Measurements from ENCODE around the gene NOX5. TPM values are rescaled to one million over a fixed set of nuclear protein-coding genes. Genes with fewer than 3 reads are reported as not detected.

Gene NOX5
- polyA plus RNA-seq, 1 donor from 2014 or later, result not detected

DNA sequence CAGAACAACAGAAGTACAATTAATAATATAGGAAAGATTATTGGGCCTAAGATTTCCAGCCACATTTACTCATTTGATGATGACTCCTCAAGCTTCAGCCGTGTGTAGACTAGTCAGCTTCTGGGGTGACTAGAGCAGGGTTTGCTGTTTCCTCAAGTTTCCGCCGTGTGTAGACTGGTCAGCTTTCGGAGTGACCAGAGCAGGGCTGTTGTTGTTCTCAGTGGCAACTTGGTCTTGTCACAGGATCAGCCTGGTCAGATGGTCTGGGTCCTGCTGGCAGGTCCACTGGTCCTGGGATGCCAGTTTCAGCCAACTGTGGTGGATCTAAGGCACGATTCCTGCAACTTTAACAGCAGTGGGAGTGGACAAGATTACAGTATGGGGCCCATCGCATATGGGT, 21.8 kb upstream of the NOX5 start:
- Histone ChIP-seq H4K20me1 (ENCODE audit: insufficient read depth) (no peaks in the 10 kb centered on the region), H3K9me2 (ENCODE audit: insufficient read depth, low read length) (no peaks in the 10 kb centered on the region), H3K4me3 (ENCODE audit: low read length) (no peak overlapping the region), H3K9me3 (ENCODE audit: low read length) (no peaks in the 10 kb centered on the region), H2AFZ (ENCODE audit: low read depth, low read length) (no peak overlapping the region), H3K4me2 (ENCODE audit: low read length) (no peak overlapping the region), H3K9ac (ENCODE audit: low read length) (no peak overlapping the region), H3K27me3 (ENCODE audit: insufficient read depth, low read depth, low read length) (no peaks in the 10 kb centered on the region), H3K27ac (ENCODE audit: low read length) (no peak overlapping the region), H3F3A (ENCODE audit: insufficient read depth, low read length, poor library complexity, severe bottlenecking) (no peaks in the 10 kb centered on the region), H3K36me3 (ENCODE audit: insufficient read depth, low read length) (no peaks in the 10 kb centered on the region), H3K79me2 (replicated peaks; ENCODE audit: insufficient read depth, low read length) (no peaks in the 10 kb centered on the region)
- no peak for TF ChIP-seq POLR2AphosphoS5 (IDR thresholded peaks at IDR 0.05)
- no peak for TF ChIP-seq EP300 (conservative IDR thresholded peaks at IDR 0.05; ENCODE audit: poor library complexity, severe bottlenecking)
- TF ChIP-seq TAF1 (IDR thresholded peaks at IDR 0.05; ENCODE audit: low read depth), result no peak

DNA sequence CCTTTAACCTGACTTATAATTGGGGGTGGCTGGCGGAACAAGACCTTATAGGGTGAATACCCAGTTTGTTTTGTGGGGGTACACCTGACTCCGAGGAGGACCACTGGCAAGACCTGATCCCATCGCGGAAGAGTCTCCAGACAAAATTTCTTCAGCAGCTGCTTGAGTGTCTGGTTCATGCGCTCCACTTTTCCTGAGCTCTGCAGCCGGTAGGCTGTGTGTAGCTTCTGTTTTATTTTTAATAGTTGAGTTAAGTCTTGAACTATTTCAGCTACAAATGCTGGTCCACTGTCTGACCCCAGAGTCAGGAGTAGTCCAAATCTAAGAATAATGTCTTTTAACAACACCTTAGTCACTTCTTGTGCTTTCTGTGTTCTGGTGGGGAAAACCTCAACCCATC, 21.2 kb upstream of the NOX5 start:
- H3K4me2 ChIP-seq (ENCODE audit: low read length), result no peak overlapping the region

More for the DNA sequence above, 21.2 kb upstream of the NOX5 start:
- Histone ChIP-seq H3K9me2 (ENCODE audit: insufficient read depth, low read length) (no peaks in the 10 kb centered on the region), H3K36me3 (ENCODE audit: insufficient read depth, low read length) (no peaks in the 10 kb centered on the region), H3K9me3 (ENCODE audit: low read length) (no peaks in the 10 kb centered on the region), H3K79me2 (replicated peaks; ENCODE audit: insufficient read depth, low read length) (no peaks in the 10 kb centered on the region), H4K20me1 (ENCODE audit: insufficient read depth) (no peaks in the 10 kb centered on the region), H3K27me3 (ENCODE audit: insufficient read depth, low read depth, low read length) (no peaks in the 10 kb centered on the region), H2AFZ (ENCODE audit: low read depth, low read length) (no peak overlapping the region), H3K9ac (ENCODE audit: low read length) (no peak overlapping the region), H3K27ac (ENCODE audit: low read length) (no peak overlapping the region), H3K4me3 (ENCODE audit: low read length) (no peak overlapping the region), H3F3A (ENCODE audit: insufficient read depth, low read length, poor library complexity, severe bottlenecking) (no peaks in the 10 kb centered on the region)
- TF ChIP-seq POLR2AphosphoS5 (IDR thresholded peaks at IDR 0.05) (no peak), EP300 (conservative IDR thresholded peaks at IDR 0.05; ENCODE audit: poor library complexity, severe bottlenecking) (no peak), EZH2 (IDR thresholded peaks at IDR 0.05; ENCODE audit: borderline replicate concordance, insufficient read depth, low read length, poor library complexity, severe bottlenecking) (no peak), TAF1 (IDR thresholded peaks at IDR 0.05; ENCODE audit: low read depth) (no peak), SMC3 (conservative IDR thresholded peaks at IDR 0.05; ENCODE audit: poor library complexity) (no peak), MXI1 (conservative IDR thresholded peaks at IDR 0.05; ENCODE audit: poor library complexity, severe bottlenecking) (no peak), RAD21 (conservative IDR thresholded peaks at IDR 0.05) (no peak)
- TF ChIP-seq, protein P1, sequence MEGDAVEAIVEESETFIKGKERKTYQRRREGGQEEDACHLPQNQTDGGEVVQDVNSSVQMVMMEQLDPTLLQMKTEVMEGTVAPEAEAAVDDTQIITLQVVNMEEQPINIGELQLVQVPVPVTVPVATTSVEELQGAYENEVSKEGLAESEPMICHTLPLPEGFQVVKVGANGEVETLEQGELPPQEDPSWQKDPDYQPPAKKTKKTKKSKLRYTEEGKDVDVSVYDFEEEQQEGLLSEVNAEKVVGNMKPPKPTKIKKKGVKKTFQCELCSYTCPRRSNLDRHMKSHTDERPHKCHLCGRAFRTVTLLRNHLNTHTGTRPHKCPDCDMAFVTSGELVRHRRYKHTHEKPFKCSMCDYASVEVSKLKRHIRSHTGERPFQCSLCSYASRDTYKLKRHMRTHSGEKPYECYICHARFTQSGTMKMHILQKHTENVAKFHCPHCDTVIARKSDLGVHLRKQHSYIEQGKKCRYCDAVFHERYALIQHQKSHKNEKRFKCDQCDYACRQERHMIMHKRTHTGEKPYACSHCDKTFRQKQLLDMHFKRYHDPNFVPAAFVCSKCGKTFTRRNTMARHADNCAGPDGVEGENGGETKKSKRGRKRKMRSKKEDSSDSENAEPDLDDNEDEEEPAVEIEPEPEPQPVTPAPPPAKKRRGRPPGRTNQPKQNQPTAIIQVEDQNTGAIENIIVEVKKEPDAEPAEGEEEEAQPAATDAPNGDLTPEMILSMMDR (IDR thresholded peaks at IDR 0.05; ENCODE audit: poor library complexity, severe bottlenecking), result no peak
- TF ChIP-seq, protein P2, sequence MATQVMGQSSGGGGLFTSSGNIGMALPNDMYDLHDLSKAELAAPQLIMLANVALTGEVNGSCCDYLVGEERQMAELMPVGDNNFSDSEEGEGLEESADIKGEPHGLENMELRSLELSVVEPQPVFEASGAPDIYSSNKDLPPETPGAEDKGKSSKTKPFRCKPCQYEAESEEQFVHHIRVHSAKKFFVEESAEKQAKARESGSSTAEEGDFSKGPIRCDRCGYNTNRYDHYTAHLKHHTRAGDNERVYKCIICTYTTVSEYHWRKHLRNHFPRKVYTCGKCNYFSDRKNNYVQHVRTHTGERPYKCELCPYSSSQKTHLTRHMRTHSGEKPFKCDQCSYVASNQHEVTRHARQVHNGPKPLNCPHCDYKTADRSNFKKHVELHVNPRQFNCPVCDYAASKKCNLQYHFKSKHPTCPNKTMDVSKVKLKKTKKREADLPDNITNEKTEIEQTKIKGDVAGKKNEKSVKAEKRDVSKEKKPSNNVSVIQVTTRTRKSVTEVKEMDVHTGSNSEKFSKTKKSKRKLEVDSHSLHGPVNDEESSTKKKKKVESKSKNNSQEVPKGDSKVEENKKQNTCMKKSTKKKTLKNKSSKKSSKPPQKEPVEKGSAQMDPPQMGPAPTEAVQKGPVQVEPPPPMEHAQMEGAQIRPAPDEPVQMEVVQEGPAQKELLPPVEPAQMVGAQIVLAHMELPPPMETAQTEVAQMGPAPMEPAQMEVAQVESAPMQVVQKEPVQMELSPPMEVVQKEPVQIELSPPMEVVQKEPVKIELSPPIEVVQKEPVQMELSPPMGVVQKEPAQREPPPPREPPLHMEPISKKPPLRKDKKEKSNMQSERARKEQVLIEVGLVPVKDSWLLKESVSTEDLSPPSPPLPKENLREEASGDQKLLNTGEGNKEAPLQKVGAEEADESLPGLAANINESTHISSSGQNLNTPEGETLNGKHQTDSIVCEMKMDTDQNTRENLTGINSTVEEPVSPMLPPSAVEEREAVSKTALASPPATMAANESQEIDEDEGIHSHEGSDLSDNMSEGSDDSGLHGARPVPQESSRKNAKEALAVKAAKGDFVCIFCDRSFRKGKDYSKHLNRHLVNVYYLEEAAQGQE (IDR thresholded peaks at IDR 0.05; ENCODE audit: borderline replicate concordance), result no peak
